GM18861 (cell line): ENCODE data around the gene GNAZ.
"Not testable (repeated sequence)": the region's sequence is repeated elsewhere in the genome, so short reads cannot be mapped to it uniquely, and the experiment has no call there.

ENCODE experiments used
- ATAC-seq: cut with Tn5 transposase; IDR thresholded peaks from one replicate; pipeline ENCODE4 v1.9.1; 2021; ENCODE audit not compliant: unreplicated experiment

Gene GNAZ

DNA sequence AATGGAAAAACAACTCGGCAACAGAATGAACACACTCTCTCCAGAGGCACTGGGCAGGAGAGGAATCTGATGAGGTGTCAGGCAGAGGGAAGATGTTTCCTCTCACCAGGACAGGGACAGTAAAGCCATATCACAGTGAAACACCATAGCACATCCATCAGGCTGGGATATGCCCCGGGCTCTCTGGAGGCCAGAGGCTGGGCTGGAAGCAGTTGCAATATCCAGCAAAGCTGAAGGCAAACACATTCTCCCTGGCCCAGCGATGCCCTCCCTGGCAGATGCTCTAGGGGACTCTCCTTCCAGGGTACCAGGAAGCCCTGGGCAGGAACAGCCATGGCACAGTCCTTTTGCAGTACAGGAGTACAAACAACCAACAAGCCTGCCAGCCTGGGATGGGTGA, 60.4 kb downstream of the GNAZ start:
- no peak for ATAC-seq

DNA sequence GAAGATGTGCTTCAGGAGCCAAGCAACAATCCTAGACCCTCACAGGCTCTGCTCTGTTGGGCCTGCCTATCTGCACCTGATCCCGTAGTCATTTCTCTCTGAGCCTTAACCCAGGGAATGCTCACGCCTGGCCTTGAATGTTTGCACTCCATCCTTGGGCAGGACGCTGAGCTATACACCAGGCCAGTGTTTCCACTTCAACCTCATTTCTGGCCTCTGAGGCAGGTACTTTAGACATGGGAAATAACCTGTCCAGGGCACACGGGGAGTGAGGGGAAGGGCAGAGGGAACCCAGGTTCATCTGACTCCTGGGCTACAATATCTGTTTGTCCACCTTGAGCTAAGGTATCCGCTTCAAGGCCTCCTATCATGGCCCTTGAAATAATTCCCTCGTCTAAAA, 61.6 kb downstream of the GNAZ start:
- no peak for ATAC-seq

DNA sequence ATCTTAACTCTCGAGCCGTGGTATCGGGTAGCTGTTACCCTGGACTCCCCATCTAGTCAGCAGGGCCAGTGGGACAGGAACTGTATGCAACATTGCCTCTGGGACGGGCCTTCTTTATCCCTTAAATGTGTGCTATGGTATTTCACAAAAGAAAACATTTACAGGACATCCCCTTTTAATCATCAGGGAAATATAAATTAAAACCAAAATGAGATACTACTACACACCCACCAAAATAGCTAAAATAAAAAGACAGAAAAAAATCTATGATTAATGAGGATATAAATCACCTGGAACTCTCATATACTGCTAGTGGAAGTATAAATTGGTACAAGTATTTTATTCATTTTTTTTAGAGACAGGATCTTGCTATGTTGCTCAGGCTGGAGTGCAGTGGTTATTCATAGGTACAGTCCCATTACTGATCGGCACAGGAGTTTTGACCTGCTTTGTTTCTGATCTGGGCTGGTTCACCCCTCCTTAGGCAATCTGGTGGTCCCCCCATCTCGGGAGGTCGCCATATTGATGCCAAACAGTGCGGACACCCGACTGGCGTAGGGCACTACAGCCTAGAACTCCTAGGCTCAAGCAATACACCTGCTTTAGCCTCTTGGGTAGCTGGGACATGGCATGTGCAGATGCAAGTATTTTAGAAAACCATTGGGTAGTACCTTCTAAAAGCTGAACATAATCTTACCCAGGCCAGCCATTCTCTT, 62.2 kb downstream of the GNAZ start:
- no peak for ATAC-seq

DNA sequence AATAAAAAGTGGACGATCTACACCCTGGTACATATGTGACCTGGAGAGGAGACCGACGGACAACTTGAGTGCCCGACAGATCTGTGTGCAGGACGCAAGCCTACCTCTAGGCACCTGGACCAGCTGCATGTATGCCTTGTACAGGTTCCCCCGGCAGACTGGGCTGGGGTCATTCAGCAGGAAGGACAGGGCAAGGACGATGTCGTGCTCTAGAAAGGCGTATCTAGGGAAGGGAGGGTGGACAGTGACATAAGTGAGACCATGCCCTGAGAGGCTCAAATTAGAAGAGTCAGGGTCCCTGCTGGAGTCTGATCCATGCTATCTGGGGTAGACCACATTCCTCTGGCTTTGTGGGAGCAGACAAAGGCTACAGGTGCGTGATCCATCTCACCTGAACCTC, 63.6 kb downstream of the GNAZ start:
- no peak for ATAC-seq

DNA sequence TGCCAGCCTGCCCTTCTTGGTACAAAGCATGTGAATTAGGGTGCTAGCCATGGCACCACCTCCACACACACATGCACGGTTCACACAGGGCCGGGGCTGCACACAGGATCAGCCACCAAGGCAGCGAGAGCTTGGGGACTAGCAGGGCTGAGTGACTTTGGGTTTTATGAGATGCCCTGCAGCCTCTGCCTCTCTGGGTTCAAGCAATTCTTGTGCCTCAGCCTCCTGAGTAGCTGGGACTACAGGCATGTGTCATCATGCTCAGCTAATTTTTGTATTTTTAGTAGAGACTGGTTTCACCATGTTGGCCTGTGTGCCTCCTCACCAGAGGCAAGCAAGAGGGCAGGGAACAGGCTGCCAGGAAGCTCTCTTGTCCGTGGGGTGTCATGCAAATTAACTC, 66.7 kb downstream of the GNAZ start:
- ATAC-seq: not testable (repeated sequence)

DNA sequence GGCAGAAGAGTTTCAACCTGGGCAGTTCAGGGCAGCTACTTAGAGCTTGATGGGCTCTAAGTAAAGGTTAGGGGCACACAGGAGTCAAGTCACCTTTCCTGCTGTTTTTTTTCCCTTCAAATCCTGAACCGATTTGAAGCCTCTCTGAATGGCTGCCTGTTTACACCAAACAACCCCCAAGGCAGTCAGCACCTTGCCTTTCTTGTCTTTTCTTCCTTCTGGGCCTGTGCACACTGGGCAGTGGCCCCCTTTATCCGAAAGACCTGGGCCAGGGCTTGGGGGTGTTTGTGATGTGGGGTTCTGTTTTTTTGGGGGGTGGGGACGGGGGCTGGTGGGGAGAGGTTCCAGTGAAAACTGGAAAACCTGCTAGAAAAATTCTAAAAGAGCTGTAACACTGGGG, 67.1 kb downstream of the GNAZ start:
- no peak for ATAC-seq

DNA sequence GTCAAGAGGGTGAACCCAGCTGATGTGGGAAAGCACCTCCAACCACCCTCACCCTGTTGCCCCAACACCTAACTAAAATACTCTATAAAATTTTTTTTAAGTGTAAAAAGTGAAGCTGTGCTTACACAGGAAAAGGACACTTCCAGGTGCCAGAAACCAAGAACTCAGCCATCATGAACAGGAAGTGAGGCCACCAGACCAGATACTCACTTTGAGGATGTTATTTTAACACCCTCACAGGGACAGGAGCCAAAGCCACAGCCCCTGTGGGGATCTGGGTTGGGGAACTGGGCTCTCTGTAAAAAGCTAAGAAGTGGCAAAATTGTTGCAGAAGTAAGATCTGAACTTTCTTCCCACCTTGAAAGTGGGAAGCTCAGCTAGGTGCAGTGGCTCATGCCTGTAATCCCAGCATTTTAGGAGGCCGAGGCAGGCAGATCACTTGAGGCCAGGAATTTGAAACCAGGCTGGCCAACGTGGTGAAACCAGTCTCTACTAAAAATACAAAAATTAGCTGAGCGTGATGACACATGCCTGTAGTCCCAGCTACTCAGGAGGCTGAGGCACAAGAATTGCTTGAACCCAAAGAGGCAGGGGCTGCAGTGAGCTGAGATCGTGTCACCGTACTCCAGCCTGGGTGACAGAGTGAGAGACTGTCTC, 67.7 kb downstream of the GNAZ start:
- ATAC-seq: no peak

DNA sequence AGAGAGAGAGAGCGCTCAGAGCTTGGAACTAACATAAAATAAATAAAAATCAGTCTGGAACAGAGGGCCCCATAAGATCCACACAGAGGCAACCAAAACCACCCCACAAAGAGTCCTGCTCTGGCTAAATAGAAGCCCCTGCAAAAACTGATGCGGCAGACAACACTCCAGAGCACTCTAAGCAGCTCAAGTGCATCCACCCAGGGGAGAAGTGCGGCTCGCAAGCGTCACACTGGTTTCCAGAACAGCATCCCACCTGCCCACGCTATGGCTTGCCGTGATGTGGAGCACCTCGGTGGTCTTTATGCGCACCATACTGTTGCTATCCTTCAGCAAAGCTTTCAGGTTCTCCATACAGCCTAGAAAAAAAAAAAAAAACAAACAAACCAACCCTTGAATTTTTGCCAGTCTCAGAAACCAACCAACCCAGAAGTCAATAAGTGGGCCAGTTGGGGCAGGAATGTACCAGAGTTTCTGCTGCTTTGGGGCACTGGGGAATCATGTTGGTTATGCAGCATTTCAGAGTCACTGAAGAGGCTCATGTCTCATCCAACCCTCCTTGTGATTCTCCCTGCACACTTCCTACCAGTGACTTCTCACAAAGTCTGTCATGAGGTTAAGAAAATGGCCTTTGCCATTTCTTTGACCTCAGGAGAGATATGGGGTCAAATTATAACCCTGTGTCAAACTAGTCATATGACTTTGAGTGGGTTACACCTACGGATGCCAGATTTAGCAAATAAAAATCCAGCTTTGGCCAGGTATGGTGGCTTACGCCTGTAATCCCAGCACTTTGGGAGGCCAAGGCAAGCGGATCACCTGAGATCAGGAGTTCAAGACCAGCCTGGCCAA, 68.5 kb downstream of the GNAZ start:
- no peak for ATAC-seq

DNA sequence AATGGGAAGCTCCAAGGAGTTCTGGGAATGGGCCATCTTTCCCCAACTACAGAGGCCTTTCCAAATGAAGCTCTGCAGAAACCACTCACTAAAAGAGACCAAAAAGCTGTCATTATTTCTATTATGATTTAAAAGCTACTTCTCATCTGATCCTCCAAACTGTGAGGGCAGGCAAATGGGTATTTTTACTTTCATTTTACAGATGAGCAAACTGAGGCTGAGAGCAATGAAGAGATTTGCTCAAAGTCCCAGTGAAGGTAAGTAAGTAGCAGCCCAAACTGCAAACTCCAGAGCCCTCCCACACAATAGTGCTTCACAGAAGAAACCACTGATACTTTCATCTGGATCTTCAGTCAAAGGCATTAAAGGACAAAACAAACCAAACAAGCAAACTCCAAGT, 70.1 kb downstream of the GNAZ start:
- no peak for ATAC-seq

DNA sequence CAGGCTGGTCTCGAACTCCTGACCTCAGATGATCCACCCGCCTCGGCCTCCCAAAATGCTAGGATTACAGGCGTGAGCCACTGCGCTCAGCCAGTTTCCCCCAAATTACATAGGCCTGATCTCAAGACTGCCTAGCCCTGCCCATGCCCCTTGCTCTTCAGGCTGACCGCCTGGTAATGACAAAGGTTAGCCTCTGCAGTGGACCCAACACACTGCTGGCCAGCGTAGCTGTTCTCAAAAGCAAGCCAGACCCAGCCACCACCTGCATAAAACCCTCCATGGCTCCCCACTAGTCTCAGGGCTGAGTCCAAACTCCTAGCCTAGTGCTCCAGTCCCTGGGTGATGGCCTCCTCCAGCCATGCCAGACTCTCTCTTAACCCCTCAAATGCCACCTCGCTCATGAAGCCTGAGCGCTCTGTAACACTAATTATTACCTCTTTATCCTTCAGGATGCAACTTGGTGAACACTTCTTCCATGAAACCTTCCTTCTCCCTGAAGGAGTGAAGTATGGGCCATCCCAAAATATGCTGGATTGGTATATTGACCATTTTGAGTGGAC, 72.3 kb downstream of the GNAZ start:
- ATAC-seq: no peak

DNA sequence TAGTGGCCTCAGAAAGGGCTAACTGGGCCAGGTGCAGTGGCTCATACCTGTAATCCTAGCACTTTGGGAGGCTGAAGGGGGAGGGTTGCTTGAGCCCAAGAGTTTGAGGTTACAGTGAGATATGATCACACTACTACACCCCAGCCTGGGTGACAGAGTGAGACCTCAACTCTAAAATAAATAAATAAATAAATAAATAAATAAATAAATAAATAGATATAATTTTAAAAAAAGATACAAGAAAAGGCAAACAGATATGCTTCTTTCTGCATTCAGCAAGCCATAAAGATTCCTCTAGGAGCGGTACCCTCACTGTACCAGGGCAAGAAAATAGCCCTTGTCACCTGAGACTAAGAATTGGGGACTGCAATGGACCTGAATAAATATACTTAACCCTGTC, 72.8 kb downstream of the GNAZ start:
- no peak for ATAC-seq

DNA sequence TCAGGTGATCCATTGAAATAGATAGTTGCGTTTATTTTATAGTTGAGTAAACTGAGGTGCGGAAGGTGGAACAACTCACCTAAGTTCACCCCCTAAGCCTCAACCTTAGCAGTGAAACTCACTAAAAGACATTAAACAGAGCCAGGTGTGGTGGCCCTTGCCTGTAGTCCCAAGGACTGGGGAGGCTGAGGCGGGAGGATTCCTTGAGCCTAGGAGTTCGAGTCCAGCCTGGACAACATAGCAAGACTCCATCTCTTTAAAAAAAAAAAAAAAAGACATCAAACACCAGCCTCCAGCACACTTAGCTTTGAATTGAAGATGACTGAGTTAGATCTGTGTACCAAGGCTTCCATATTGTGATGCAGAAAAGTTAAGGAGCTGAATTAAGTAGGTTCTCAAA, 74.1 kb downstream of the GNAZ start:
- ATAC-seq: no peak

DNA sequence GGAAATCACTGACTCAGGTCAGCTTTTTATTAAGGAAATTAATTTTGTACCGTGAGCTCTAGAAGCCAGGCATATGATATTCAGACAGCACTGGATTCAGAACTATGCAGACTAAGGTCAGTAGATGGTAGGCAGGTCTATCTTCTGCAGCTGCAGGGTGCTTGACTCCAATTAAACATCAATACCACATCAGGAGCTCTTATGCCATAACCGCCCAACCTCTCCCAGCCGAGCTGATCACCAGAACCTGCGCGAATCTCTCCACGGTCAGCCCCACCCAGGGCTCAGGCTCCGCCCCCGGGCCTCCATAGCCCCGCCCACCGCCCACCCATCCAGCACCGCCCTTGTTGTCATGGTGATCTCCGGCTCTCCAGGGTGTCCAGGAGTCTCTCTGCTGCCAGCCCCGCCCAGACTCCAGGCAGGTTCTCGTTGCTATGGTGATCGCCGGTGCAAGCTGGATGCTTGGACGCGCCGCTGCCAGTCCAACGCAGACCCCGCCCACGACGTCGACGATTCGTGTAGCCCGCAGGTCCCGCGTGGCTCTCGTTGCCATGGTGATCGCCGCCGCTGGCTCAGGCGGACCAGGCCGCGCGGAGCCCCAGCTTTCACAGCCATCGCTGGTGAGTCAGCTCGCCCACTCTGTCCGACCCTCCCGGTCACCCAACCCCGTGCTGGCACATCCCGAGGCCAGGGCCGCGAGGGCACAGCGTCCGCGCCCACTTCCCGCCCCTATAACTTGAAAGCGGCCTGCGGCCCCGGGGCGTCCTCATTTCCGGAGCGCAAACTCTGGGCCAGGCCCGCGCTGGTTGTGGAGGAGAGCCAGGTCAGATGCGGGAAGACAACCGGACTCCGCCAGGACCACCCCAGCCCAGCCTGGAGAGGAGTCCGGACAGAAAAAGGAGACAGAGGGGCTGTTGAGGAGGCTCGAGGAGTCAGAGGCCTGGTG, 74.9 kb downstream of the GNAZ start, which contains the start of gene RAB36:
TSS of gene RAB36 (plus strand) at position 546 of the 946 bp plus-strand sequence. CDS start 1,140 bp downstream, outside the sequence.
- ATAC-seq: no peak

DNA sequence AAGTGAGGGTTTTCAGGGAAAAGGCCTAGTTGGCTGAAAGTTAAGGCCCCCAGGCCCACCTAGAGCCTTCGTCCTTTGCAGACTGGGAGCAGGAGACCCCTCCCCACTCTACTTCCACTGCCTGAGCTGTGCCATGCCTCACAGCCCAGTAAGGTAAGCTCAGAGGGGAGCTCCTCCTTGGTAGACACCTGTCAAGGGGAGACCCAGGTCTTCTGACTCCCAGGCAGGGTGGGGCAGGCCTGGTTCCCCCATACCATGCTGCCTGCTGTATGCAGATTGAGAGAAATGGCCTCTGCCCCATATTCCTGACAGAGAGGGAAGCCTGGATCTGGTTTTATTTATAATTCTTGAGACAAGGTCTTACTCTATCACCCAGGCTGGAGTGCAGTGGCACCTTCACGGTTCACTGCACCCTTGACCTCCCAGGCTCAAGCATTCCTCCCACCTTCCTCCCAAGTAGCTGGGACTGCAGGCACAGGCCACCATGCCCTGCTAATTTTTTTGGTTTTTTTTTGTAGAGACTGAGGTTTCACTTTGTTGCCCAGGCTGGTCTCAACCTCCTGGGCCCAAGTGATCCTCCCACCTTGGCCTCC, 75.7 kb downstream of the GNAZ start:
- no peak for ATAC-seq

DNA sequence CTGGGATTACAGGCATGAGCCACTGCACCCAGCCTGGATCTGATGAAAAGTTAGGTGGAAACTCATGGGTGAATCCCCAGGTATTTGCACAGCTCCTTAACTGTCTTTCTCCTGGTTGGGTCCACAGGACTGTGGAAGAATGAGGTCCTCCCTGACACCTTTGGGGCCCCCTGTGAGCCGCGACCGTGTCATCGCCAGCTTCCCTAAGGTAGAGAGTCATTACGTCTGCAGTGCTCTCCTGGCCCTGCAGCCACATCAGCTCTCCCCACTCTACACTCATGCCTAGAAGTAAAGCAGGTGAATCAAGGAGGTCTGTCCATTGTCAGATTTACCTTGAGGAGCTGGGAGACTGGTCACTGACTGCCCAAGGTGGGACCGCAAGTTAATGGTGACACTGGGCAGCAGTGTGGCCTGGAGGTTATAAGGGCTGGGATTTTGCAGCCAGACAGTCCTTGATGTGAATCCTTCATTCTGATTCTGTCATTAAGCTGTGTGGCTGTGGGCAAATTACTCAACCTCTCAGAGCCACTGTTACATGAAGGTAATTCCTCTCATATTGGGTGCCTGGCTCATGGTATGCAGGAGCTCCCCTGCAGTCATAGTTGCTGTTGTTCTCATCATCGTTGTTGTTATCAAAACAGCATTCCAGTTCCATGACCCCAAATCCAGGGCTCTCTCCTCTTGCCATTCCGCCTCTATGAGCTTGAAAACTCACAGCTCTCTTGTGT, 76.3 kb downstream of the GNAZ start:
- no peak for ATAC-seq

DNA sequence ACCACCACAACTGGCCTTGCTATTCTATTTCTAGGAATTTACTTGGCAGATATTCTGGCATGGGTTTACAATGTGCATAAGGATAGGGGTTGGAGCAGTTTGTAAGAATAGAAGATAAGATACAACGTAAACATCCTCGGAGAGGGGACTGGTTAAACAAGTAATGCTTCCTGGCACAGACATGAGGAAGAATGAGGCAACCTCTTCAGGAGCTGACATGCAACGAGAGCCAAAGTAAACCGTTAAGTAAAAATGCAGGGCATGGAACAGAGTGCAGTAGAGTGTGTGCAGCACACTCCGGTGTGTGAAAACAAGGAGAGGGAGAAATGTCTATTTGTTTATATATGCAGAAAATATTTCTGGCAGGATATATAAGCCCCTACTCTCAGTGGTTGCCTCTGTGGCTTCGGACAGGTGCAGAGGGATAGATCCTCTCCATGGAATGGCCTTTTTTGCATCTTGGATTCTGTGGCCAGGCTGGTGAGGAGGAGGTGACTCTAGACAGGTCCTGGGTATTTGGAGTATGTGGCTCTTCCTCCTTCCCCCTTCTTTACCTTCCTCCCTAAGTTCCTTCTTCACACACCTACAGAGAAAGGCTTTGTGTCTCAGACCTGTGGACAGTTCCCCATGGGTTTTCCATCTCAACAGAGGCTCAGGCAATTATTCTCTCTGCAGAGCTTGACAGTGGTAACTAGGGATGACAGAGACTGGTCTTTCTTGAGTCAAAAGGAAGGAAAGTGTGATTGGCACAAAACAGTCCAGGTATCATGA, 77.5 kb downstream of the GNAZ start:
- ATAC-seq: no peak

DNA sequence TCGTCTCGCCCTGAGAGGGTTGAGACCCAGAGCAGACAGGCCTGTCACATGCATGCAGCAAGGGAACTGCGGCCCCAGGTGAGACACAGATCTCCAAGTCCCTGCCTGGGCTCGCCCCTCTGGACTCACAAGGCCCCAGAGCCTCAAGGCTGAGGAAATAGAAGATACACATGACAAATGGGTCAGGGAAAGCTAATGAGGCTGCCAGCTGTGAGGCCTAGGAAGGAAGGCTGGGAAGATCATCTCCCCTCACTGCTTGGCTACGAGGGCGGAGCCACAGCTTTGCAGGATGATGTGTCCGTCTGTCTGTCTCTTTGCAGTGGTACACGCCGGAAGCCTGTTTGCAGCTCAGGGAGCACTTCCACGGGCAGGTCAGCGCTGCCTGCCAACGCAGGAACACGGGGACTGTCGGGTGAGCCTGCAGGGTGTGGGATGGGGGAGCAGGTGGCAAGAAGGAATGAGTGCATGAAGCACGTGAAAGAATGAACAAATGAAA, 79.5 kb downstream of the GNAZ start:
- ATAC-seq: no peak

DNA sequence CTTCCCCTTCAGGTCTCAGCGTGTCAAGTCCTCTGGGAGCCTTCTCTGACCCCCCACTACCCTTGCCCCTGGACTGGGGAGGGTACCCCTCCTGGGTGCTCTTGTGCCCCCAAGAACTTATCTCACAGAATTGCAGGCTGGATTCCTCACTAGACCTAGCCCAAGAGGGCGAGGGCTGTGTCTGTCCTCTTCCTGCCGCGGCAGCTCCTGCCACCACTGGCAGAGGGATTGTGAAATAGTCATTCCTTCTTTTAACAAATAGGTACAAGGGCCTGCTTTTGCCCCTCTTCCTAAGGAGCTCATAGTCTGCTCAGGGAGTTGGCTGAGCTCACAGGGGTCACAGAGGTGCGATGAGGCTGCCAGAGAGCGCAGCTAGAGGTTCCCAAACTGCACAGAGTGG, 80.4 kb downstream of the GNAZ start:
- ATAC-seq: no peak
